Transverse colon (tissue), 4 donors: ENCODE results near the gene NFIA. TPM values are rescaled to one million over a fixed set of nuclear protein-coding genes. Genes with fewer than 3 reads are reported as not detected.

Experiments
- DNase-seq: peaks from one replicate; pipeline ENCODE4 v3.0.0-alpha.2; 2019
- H3K27ac ChIP-seq, 4 donors: fragments of 200-600 bp; sonication (generic); 2 replicates each; pipeline ENCODE4 v1.5.1; 2016 to 2018; ENCODE audit warnings: inconsistent platforms in 4 of 4
- H3K27me3 ChIP-seq: fragments of 200-600 bp; sonication (generic); 2 replicates; pipeline ENCODE4 v1.5.1; 2017; ENCODE audit warnings: inconsistent platforms
- H3K36me3 ChIP-seq, 4 donors: fragments of 200-600 bp; sonication (generic); 2 replicates each; pipeline ENCODE4 v1.5.1; 2017 to 2019; ENCODE audit warnings: inconsistent platforms in 4 of 4
- H3K4me1 ChIP-seq, 4 donors: fragments of 200-600 bp; sonication (generic); 2 replicates each; pipeline ENCODE4 v1.5.1; 2017 to 2020; ENCODE audit warnings: inconsistent platforms in 4 of 4
- H3K4me3 ChIP-seq, 4 donors: fragments of 200-600 bp; sonication (generic); 1 replicate in 1 of 4; 2 replicates in 3 of 4; pipeline versions ENCODE4 v1.5.1 to v1.6.1; 2017 to 2019; ENCODE audit warnings: inconsistent platforms in 4 of 4
- H3K9me3 ChIP-seq, 2 donors: fragments of 200-600 bp; sonication (generic); 2 replicates each; pipeline ENCODE4 v1.5.1; 2017 to 2019; ENCODE audit warnings: inconsistent platforms in 2 of 2
- EP300 ChIP-seq: sonication (generic); formaldehyde crosslinking; IDR thresholded peaks from one replicate; pipeline ENCODE4 v1.6.1; 2017; ENCODE audit warnings: antibody characterized with exemption, low read depth
- POLR2A ChIP-seq: fragments of 450-650 bp; IDR thresholded peaks from one replicate; pipeline ENCODE4 v1.6.1; 2016; ENCODE audit warnings: antibody characterized with exemption, mild to moderate bottlenecking, moderate library complexity
- POLR2AphosphoS5 ChIP-seq, 3 donors: sonication (generic); formaldehyde crosslinking; IDR thresholded peaks; one replicate each; pipeline ENCODE4 v1.6.1; 2016; ENCODE audit warnings: antibody characterized with exemption in 3 of 3
- WGBS, 2 donors: methylation state at CpG; one replicate each; pipeline ENCODE4 v1.1.5; 2018; ENCODE audit warnings: low coverage in 1 of 2; 5-methylcytosine and 5-hydroxymethylcytosine counted together
- in situ Hi-C, 4 donors: fragments of 200-750 bp; cut with MboI; loops; one replicate each; pipeline versions ENCODE4 v1.15.0 to v1.15.1; 2017; ENCODE audit warnings: low sequenced_read_pairs in 3 of 4, low pct_ligation_motif_present in 1 of 4, low pct_unique_long_range_greater_than_20kb in 1 of 4
- intact Hi-C: fragments of 100-400 bp; cut with DNase I; formaldehyde crosslinking; loops from one replicate; pipeline ENCODE4 v1.15.1; 2023; ENCODE audit warnings: low total_unique reads
- total RNA-seq, 4 donors: library from RNA; depleted of rRNA; stranded (reverse); fragments of >200 nt; gene quantifications; one replicate each; pipeline ENCODE4 v1.1.0, GENCODE V29; 2016
- TF ChIP-seq, protein P1 (sequence below), 5 experiments: fragments of 200-600 bp in 3 of 5; fragments of 450-650 bp in 2 of 5; sonication (generic) in 3 of 5; IDR thresholded peaks; 1 replicate in 2 of 5; 2 replicates in 3 of 5; pipeline ENCODE4 v1.5.1; 2016 to 2017; ENCODE audit warnings: antibody characterized with exemption in 5 of 5, inconsistent platforms in 3 of 5, mild to moderate bottlenecking in 2 of 5, moderate library complexity in 1 of 5

Gene NFIA
- total RNA-seq, 4 donors from 2014 or later, result 17.3 to 37.2 (median 29.8) TPM

DNA sequence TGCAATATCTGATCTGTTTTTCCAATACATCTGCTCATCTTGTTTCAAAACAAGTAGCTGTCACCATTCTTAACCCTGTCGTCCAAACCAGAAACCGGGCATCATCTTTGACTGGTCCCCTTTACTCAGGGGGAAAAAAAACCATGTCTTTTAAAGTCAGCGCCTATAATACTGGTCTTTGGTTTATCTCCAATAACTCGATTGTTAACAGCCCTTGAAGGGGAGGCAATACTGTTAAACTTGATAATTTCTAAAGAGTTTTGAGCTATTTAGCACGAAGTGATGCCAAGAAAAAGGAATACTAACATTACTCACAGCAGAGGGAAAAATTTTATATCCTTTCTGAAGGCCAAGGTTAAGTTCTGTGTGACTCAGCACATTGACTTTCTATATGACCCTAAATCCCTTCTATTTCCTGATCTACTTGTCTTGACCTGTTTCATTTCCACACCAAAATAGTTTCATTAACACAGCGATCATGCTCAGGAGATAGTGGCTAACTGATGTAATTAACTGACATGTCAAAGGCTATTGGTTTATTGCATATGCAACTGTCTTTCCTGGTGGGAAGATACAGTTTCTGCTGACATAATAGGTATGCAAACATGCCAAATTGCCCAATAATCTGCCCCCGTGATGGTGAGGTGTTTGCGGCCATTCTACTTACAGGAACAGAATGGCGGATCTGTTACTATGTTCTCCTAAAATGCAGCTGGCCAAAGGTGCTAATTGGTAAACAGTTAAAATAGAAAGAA lies 59.1 kb downstream of the NFIA start:
- Histone ChIP-seq H3K9me3 (no peaks in the 10 kb centered on the region), H3K4me1 (peaks cover 13 to 35% (median 25%) of the 10 kb centered on the region in 4 donors), H3K27ac (peak overlapping the region; percentile 9 to 60 (median 41)), H3K36me3 (no peaks in the 10 kb centered on the region), H3K4me3 (no peak overlapping the region), H3K27me3 (no peaks in the 10 kb centered on the region)
- in situ Hi-C loops (no loop called here), intact Hi-C loops (no loop called here)
- TF ChIP-seq, protein P1, sequence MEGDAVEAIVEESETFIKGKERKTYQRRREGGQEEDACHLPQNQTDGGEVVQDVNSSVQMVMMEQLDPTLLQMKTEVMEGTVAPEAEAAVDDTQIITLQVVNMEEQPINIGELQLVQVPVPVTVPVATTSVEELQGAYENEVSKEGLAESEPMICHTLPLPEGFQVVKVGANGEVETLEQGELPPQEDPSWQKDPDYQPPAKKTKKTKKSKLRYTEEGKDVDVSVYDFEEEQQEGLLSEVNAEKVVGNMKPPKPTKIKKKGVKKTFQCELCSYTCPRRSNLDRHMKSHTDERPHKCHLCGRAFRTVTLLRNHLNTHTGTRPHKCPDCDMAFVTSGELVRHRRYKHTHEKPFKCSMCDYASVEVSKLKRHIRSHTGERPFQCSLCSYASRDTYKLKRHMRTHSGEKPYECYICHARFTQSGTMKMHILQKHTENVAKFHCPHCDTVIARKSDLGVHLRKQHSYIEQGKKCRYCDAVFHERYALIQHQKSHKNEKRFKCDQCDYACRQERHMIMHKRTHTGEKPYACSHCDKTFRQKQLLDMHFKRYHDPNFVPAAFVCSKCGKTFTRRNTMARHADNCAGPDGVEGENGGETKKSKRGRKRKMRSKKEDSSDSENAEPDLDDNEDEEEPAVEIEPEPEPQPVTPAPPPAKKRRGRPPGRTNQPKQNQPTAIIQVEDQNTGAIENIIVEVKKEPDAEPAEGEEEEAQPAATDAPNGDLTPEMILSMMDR (IDR thresholded peaks at IDR 0.05), result no peak
- TF ChIP-seq EP300 (no peak), POLR2A (no peak), POLR2AphosphoS5 (IDR thresholded peaks at IDR 0.05) (peak in 1 of 3 donors; percentile 16)
- DNase-seq, result no peak
- WGBS, 2 donors, result 46 to 58% methylated on average over 9 of the region's 9 CpGs

DNA sequence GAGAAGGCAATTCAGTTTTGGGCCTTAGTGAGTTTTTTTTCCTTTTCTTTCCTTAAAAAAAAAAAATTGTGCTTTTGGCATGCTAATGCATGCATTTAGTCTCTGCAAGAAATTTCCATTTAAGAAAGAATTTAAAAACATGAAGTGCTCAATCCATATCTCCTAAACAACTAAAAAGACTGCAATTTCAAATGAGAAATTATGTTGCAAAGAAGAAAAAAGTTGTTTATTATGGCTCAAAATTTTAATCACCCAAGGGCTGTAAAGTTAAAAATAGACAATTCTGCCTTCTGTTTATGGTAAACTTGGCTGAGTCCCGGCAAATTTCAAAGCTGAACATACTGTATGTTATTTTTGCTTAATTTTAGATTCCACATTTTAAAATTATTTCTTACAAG lies 59.7 kb downstream of the NFIA start:
- Histone ChIP-seq H3K4me3 (no peak overlapping the region), H3K36me3 (no peaks in the 10 kb centered on the region), H3K9me3 (no peaks in the 10 kb centered on the region), H3K27ac (peak overlapping the region; percentile 9 to 60 (median 41)), H3K27me3 (no peaks in the 10 kb centered on the region), H3K4me1 (peaks cover 13 to 35% (median 25%) of the 10 kb centered on the region in 4 donors)
- intact Hi-C loops, result no loop called here
- TF ChIP-seq POLR2AphosphoS5 (IDR thresholded peaks at IDR 0.05) (no peak), EP300 (no peak), POLR2A (no peak)
- TF ChIP-seq, protein P1 (IDR thresholded peaks at IDR 0.05), result no peak
- 32 to 69% methylated on average over 1 of the region's 1 CpG for WGBS, 2 donors
- in situ Hi-C loops, result no loop called here
- no peak for DNase-seq

DNA sequence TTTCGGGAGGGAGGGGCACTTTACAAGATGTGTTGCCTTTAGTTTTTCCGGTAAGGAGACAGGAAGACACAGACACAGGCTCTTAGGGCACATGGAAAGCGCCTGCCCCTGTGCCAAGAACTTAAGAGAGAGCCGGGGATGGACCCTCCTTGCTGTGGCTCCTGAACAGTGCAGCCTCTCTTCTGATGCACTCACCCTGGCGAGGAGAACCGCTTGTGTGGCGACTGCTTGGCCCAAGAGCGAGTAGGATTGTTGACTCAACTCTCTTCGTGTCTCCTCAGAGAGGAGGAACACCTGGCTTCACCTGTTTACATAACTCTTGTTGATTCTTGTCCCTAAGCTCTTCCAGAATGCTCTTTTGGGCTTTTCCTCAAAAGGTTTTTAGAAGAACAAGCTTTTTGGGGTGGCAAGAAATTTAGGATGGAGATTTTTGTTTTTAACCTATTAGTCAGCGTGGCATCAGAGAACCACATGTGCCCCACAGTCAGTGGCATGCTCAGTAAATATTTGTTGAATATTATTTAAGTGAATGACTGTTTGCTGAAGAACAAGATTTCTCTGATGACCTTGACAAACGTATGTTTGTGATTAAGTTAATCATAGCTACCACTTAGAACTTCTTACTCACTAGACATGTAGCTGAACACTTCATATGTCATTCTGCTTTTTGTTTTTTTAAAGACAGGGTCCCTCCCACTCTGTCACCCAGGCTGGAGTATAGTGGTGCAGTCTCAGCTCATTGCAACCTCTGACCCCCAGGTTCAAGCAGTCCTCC lies 60.6 kb downstream of the NFIA start:
- no peak for TF ChIP-seq POLR2AphosphoS5 (IDR thresholded peaks at IDR 0.05)
- no peak for TF ChIP-seq EP300
- TF ChIP-seq, protein P1 (IDR thresholded peaks at IDR 0.05), result no peak
- no peak for TF ChIP-seq POLR2A
- H3K9me3 ChIP-seq, result no peaks in the 10 kb centered on the region
- intact Hi-C loops (no loop called here), in situ Hi-C loops (no loop called here)
- no peaks in the 10 kb centered on the region for H3K27me3 ChIP-seq
- WGBS, 2 donors, result 52 to 66% methylated on average over 3 to 11 of the region's 11 CpGs
- H3K36me3 ChIP-seq, result no peaks in the 10 kb centered on the region
- no peak overlapping the region for H3K4me3 ChIP-seq
- H3K27ac ChIP-seq, result peak overlapping the region in 3 of 4 donors; percentile 9 to 44 (median 43)
- H3K4me1 ChIP-seq, result peaks cover 16 to 35% (median 26%) of the 10 kb centered on the region in 4 donors
- no peak for DNase-seq

DNA sequence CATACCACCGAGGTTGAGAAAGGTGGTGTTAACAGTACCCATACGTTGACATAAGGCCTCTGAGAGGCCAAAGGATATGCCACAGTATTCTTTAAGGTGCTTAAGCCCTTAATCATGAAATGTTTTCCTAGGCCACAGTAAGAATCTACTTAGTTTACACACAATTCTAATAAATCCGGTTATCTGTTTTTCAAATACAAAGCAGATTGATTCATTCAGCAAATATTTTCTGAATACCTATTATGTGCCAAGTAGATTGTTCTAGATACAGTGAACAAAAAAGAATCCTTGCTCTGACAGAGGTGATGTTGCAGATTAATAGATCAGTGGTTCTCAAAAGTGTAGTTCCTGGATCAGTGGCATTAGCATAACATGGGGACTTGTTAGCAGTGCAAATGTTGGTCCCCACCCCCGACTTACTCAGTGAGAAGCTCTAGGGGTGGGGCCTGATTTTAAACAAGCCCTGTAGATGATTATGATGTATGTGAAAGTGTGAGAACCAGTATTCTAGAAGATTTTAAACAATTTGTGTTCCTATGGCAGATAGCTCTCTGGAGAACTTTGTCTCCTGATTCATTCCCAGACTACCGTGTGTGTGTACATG lies 61.6 kb downstream of the NFIA start:
- Histone ChIP-seq H3K9me3 (no peaks in the 10 kb centered on the region), H3K27me3 (no peaks in the 10 kb centered on the region), H3K27ac (no peak overlapping the region), H3K4me1 (peaks cover 16 to 35% (median 28%) of the 10 kb centered on the region in 4 donors), H3K4me3 (no peak overlapping the region), H3K36me3 (no peaks in the 10 kb centered on the region)
- in situ Hi-C loops (no loop called here), intact Hi-C loops (no loop called here)
- no peak for TF ChIP-seq POLR2AphosphoS5 (IDR thresholded peaks at IDR 0.05)
- TF ChIP-seq POLR2A, result no peak
- TF ChIP-seq, protein P1 (IDR thresholded peaks at IDR 0.05), result no peak
- no peak for TF ChIP-seq EP300
- no peak for DNase-seq
- WGBS, 2 donors, result 78 to 79% methylated on average over 3 to 5 of the region's 5 CpGs
